ENCODE data around the gene FASN. TPM values are rescaled to one million over a fixed set of nuclear protein-coding genes. Genes with fewer than 3 reads are reported as not detected.

Gene FASN
- total RNA-seq, 1 experiment from 2014 or later = 433 TPM

- Mint-ChIP-seq H3K4me3 (peak within 1 kb of the TSS; percentile 74 to 83), H3K4me1 (peaks cover 17 to 33% of the 10 kb centered on the region in 2 experiments), H3K27ac (peak within 1 kb of the TSS in 2 of 3 experiments; percentile 86 to 91; a peak in 3 of 7 replicates), H3K36me3 (ENCODE audit: insufficient read depth in 1 of 3, low read depth in 3 of 3) (peaks cover 8 to 16% (median 12%) of the 10 kb centered on the region in 3 experiments; a peak in 6 of 7 replicates), H3K9me3 (no peaks in the 10 kb centered on the region; a peak in 2 of 5 replicates), H3K27me3 (ENCODE audit: low read depth) (peaks cover 14% of the 10 kb centered on the region)
- no peak within 1 kb of the TSS for H2BK12ac ChIP-seq (ENCODE audit: insufficient read length, low read depth, low read length)
- H2BK15ac ChIP-seq (ENCODE audit: low read depth, low read length) = no peak within 1 kb of the TSS
- no peak within 1 kb of the TSS for H3K23ac ChIP-seq (ENCODE audit: insufficient read length, low read depth, low read length)
- H2BK120ac ChIP-seq (ENCODE audit: low read depth, low read length, poor library complexity, severe bottlenecking) = no peak within 1 kb of the TSS
- H3K14ac ChIP-seq (ENCODE audit: insufficient read depth, low read length) = no peak within 1 kb of the TSS
- no peak within 1 kb of the TSS for H3K27ac ChIP-seq (ENCODE audit: insufficient read length, low read depth, low read length)
- H3K79me2 ChIP-seq (ENCODE audit: insufficient read depth, low read length) = no peaks in the 10 kb centered on the region
- H4K91ac ChIP-seq (ENCODE audit: insufficient read length, low read depth, low read length) = no peak within 1 kb of the TSS
- no peak within 1 kb of the TSS for H2AFZ ChIP-seq (ENCODE audit: low read length)
- no peaks in the 10 kb centered on the region; the same call in 1 of the 2 replicates for H3K27me3 ChIP-seq (ENCODE audit: insufficient read depth, low read length)
- H4K20me1 ChIP-seq (ENCODE audit: control insufficient read depth, insufficient read depth, insufficient read length) = no peaks in the 10 kb centered on the region
- no peak within 1 kb of the TSS for H4K8ac ChIP-seq (replicated peaks; ENCODE audit: insufficient read length, low read depth, low read length)
- H3K4me2 ChIP-seq (ENCODE audit: insufficient read depth, insufficient read length, low read length) = peak within 1 kb of the TSS; percentile 37
- no peak within 1 kb of the TSS for H3K4ac ChIP-seq (ENCODE audit: low read depth, low read length)
- H3K4me1 ChIP-seq (ENCODE audit: insufficient read depth, low read length) = no peaks in the 10 kb centered on the region
- H2BK20ac ChIP-seq (ENCODE audit: low read depth, low read length, poor library complexity, severe bottlenecking) = no peak within 1 kb of the TSS
- no peak within 1 kb of the TSS for H2AK5ac ChIP-seq (ENCODE audit: insufficient read length, low read length)
- H3K23me2 ChIP-seq (ENCODE audit: insufficient read length, low read depth, low read length, poor library complexity, severe bottlenecking) = peaks cover 4% of the 10 kb centered on the region
- no peak within 1 kb of the TSS for H4K5ac ChIP-seq (ENCODE audit: insufficient read length, low read depth, low read length)
- peak; percentile 100 for DNase-seq
- H3K9ac ChIP-seq (ENCODE audit: extremely low read depth, insufficient read length, low read length) = no peak within 1 kb of the TSS
- no CpG with 5 or more reads among the region's 92 CpGs for WGBS (ENCODE audit: extremely low coverage, insufficient read length, low lambda C conversion rate)
- peak; percentile 89 for TF ChIP-seq CTCF (conservative IDR thresholded peaks at IDR 0.05)
- no peak within 1 kb of the TSS for H3T11ph ChIP-seq (ENCODE audit: low read length)
- no peaks in the 10 kb centered on the region for H3K79me1 ChIP-seq (ENCODE audit: insufficient read depth, low read depth, low read length, poor library complexity, severe bottlenecking)
- H3K18ac ChIP-seq (ENCODE audit: insufficient read length, low read depth, low read length) = peak within 1 kb of the TSS; percentile 48
- no peaks in the 10 kb centered on the region for H3K9me3 ChIP-seq (ENCODE audit: control insufficient read depth, low read depth, low read length)
- no peak within 1 kb of the TSS for H3K56ac ChIP-seq (ENCODE audit: insufficient read length, low read depth, low read length)
- no peak within 1 kb of the TSS for H2BK5ac ChIP-seq (ENCODE audit: insufficient read length, low read length)
Observed at GRCh38 chr17:82037092-82037888, 60.7 kb downstream of the FASN start, which contains the start of gene DCXR. DCXR (minus strand) TSS chr17:82037697; CDS start chr17:82037682, 15 bp downstream.

Data from H9 (cell line).